ENCODE measurements around the gene CRYBG1. TPM values are rescaled to one million over a fixed set of nuclear protein-coding genes. Genes with fewer than 3 reads are reported as not detected.

The CRYBG1 gene
- total RNA-seq, 1 experiment from 2014 or later = 19.9 TPM

DNA sequence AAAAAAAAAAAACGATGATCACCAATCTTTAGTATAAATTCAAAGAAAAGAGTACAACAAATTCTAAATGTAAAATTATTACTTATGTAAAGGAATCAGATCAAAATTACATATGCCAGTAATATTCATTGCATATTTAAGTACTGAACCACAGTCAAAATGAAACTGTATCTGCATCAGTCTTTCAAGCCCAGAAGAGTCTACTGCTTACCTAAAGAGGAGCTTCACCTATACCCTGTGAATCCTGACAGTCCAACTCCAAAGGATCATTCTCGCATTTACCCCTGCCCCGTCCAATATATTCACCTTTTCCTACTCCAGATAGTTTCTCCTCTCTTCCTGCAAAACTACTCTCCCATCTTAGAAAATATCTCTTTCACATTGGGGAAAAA is 44.1 kb upstream of the CRYBG1 start:
- intact Hi-C loops (cut with micrococcal nuclease) = no loop called here
- Histone ChIP-seq H3K4me2 (ENCODE audit: low read length) (peak overlapping the region; percentile 40), H4K20me1 (ENCODE audit: low read length) (0 out of 2 replicates have a peak, but pooled peaks cover 10% of the 10 kb centered on the region), H3K27me3 (ENCODE audit: low read length) (no peaks in the 10 kb centered on the region), H3K4me3 (ENCODE audit: low read length) (no peak overlapping the region), H2AFZ (ENCODE audit: low read length) (no peak overlapping the region), H3K9me2 (replicated peaks; ENCODE audit: low read length) (no peaks in the 10 kb centered on the region), H3K4me1 (ENCODE audit: insufficient read depth, low read length) (peaks cover 17% of the 10 kb centered on the region), H3K9ac (ENCODE audit: low read length) (no peak overlapping the region), H3K36me3 (ENCODE audit: low read depth, low read length) (peaks cover 21% of the 10 kb centered on the region), H3F3A (ENCODE audit: low read length, unreplicated experiment) (no peaks in the 10 kb centered on the region), H3K9me3 (ENCODE audit: low read length) (no peaks in the 10 kb centered on the region), H3K27ac (ENCODE audit: low read length) (no peak overlapping the region), H3K79me2 (ENCODE audit: low read length) (peaks cover 93% of the 10 kb centered on the region)
- ChIA-PET CTCF (no interaction called here), POLR2A (ENCODE audit: unreplicated experiment) (no interaction called here)
- TF ChIP-seq EZH2 (IDR thresholded peaks at IDR 0.05; ENCODE audit: low read length, unreplicated experiment) (no peak), EZH2phosphoT487 (IDR thresholded peaks at IDR 0.05; ENCODE audit: borderline replicate concordance, low read length) (no peak)
- TF ChIP-seq, protein P1, sequence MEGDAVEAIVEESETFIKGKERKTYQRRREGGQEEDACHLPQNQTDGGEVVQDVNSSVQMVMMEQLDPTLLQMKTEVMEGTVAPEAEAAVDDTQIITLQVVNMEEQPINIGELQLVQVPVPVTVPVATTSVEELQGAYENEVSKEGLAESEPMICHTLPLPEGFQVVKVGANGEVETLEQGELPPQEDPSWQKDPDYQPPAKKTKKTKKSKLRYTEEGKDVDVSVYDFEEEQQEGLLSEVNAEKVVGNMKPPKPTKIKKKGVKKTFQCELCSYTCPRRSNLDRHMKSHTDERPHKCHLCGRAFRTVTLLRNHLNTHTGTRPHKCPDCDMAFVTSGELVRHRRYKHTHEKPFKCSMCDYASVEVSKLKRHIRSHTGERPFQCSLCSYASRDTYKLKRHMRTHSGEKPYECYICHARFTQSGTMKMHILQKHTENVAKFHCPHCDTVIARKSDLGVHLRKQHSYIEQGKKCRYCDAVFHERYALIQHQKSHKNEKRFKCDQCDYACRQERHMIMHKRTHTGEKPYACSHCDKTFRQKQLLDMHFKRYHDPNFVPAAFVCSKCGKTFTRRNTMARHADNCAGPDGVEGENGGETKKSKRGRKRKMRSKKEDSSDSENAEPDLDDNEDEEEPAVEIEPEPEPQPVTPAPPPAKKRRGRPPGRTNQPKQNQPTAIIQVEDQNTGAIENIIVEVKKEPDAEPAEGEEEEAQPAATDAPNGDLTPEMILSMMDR (conservative IDR thresholded peaks at IDR 0.05; ENCODE audit: low read depth, low read length) = no peak
- DNase-seq (no peak), ATAC-seq (peak; percentile 24; the same call in 1 of the 2 replicates)
- no TSS peak for BruUV-seq (replicated peaks)

DNA sequence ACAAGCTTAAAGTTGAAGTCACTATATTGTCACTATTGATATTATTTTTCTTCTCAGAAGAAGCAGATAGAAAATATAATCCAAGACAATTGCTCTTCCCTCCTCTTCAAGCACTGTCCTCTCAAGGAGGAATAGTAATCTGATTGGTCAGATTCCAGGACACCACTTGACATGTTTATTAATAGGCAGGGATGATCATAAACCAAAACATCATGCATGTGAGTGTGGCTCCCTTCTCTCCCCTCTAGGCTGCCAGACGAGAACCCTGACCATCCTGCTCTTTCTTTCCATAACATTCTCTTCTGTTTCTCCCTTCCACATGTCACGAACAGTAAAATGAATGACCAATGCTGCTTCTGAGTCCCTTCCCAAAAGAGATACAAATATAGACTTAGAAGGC is 42.5 kb upstream of the CRYBG1 start:
- H3K4me1 ChIP-seq (ENCODE audit: insufficient read depth, low read length) = peaks cover 12% of the 10 kb centered on the region
- H3K4me3 ChIP-seq (ENCODE audit: low read length) = no peak overlapping the region
- H3K9me2 ChIP-seq (replicated peaks; ENCODE audit: low read length) = no peaks in the 10 kb centered on the region
- POLR2A ChIA-PET (ENCODE audit: unreplicated experiment) = no interaction called here
- 0 out of 2 replicates have a peak, but pooled peaks cover 10% of the 10 kb centered on the region for H4K20me1 ChIP-seq (ENCODE audit: low read length)
- intact Hi-C loops (cut with micrococcal nuclease) = no loop called here
- ATAC-seq = no peak
- BruUV-seq (replicated peaks) = no TSS peak
- H3F3A ChIP-seq (ENCODE audit: low read length, unreplicated experiment) = no peaks in the 10 kb centered on the region
- no peak overlapping the region for H3K9ac ChIP-seq (ENCODE audit: low read length)
- H2AFZ ChIP-seq (ENCODE audit: low read length) = no peak overlapping the region
- H3K4me2 ChIP-seq (ENCODE audit: low read length) = no peak overlapping the region
- DNase-seq = no peak
- TF ChIP-seq EZH2phosphoT487 (IDR thresholded peaks at IDR 0.05; ENCODE audit: borderline replicate concordance, low read length) (no peak), EZH2 (IDR thresholded peaks at IDR 0.05; ENCODE audit: low read length, unreplicated experiment) (no peak)
- TF ChIP-seq, protein P1 (conservative IDR thresholded peaks at IDR 0.05; ENCODE audit: low read depth, low read length) = no peak
- peaks cover 95% of the 10 kb centered on the region for H3K79me2 ChIP-seq (ENCODE audit: low read length)
- no peak overlapping the region for H3K27ac ChIP-seq (ENCODE audit: low read length)
- CTCF ChIA-PET = no interaction called here
- H3K27me3 ChIP-seq (ENCODE audit: low read length) = no peaks in the 10 kb centered on the region
- H3K36me3 ChIP-seq (ENCODE audit: low read depth, low read length) = peaks cover 15% of the 10 kb centered on the region
- H3K9me3 ChIP-seq (ENCODE audit: low read length) = no peaks in the 10 kb centered on the region

- no peak overlapping the region for H3K27ac ChIP-seq (ENCODE audit: low read length)
- peaks cover 10% of the 10 kb centered on the region; the same call in 1 of the 2 replicates for H3K36me3 ChIP-seq (ENCODE audit: low read depth, low read length)
- peaks cover 18% of the 10 kb centered on the region for H3K4me1 ChIP-seq (ENCODE audit: insufficient read depth, low read length)
- H3K4me2 ChIP-seq (ENCODE audit: low read length) = no peak overlapping the region
- no peaks in the 10 kb centered on the region for H3K9me3 ChIP-seq (ENCODE audit: low read length)
- TF ChIP-seq EZH2phosphoT487 (IDR thresholded peaks at IDR 0.05; ENCODE audit: borderline replicate concordance, low read length) = no peak
- TF ChIP-seq EZH2 (IDR thresholded peaks at IDR 0.05; ENCODE audit: low read length, unreplicated experiment) = no peak
- TF ChIP-seq, protein P1 (conservative IDR thresholded peaks at IDR 0.05; ENCODE audit: low read depth, low read length) = no peak
- H2AFZ ChIP-seq (ENCODE audit: low read length) = no peak overlapping the region
- ATAC-seq = no peak
- H3K9me2 ChIP-seq (replicated peaks; ENCODE audit: low read length) = no peaks in the 10 kb centered on the region
- CTCF ChIA-PET = no interaction called here
- H3K27me3 ChIP-seq (ENCODE audit: low read length) = no peaks in the 10 kb centered on the region
- POLR2A ChIA-PET (ENCODE audit: unreplicated experiment) = no interaction called here
- DNase-seq = no peak
- intact Hi-C loops (cut with micrococcal nuclease) = no loop called here
- H3F3A ChIP-seq (ENCODE audit: low read length, unreplicated experiment) = no peaks in the 10 kb centered on the region
- peaks cover 14% of the 10 kb centered on the region; the same call in 1 of the 2 replicates for H4K20me1 ChIP-seq (ENCODE audit: low read length)
- BruUV-seq (replicated peaks) = no TSS peak
- peaks cover 95% of the 10 kb centered on the region for H3K79me2 ChIP-seq (ENCODE audit: low read length)
- no peak overlapping the region for H3K9ac ChIP-seq (ENCODE audit: low read length)
- no peak overlapping the region for H3K4me3 ChIP-seq (ENCODE audit: low read length)
These were observed 41.7 kb upstream of the CRYBG1 start for GRCh38 chr6:106318851-106319250.

Data from PC-3 (cell line).